ENCODE results near the gene BCAR3.

DNA sequence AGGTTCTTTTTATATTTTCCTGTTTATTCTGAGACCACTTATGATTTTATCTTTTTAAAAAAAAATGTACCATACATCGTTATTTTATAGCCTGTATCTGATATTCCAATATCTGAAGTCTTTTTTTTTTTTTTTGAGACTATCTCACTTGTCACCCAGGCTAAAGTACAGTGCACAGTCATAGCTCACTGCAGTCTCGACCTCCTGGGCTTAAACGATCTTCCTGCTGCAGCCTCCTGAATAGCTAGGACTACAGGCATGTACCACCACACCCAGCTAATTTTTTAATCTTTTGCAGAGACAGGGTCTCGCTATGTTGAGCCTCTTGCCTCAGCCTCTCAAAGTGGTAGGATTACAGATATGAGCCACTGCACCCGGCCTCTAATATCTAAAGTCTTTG is 25.1 kb downstream of the BCAR3 start:
- TF ChIP-seq EZH2phosphoT487 (IDR thresholded peaks at IDR 0.05), result no peak
- no peak for TF ChIP-seq CTCF (IDR thresholded peaks at IDR 0.05)
- no peak for TF ChIP-seq EZH2 (IDR thresholded peaks at IDR 0.05)
